ENCODE results near the gene SORCS2.

GRCh38 chr4:7625071-7625470 lies 432.7 kb downstream of the SORCS2 start:
- TF ChIP-seq, protein P1, sequence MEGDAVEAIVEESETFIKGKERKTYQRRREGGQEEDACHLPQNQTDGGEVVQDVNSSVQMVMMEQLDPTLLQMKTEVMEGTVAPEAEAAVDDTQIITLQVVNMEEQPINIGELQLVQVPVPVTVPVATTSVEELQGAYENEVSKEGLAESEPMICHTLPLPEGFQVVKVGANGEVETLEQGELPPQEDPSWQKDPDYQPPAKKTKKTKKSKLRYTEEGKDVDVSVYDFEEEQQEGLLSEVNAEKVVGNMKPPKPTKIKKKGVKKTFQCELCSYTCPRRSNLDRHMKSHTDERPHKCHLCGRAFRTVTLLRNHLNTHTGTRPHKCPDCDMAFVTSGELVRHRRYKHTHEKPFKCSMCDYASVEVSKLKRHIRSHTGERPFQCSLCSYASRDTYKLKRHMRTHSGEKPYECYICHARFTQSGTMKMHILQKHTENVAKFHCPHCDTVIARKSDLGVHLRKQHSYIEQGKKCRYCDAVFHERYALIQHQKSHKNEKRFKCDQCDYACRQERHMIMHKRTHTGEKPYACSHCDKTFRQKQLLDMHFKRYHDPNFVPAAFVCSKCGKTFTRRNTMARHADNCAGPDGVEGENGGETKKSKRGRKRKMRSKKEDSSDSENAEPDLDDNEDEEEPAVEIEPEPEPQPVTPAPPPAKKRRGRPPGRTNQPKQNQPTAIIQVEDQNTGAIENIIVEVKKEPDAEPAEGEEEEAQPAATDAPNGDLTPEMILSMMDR (IDR thresholded peaks at IDR 0.05): no peak
- TF ChIP-seq POLR2A (IDR thresholded peaks at IDR 0.05): no peak
